Kidney capillary endothelial cell (primary cell): Measurements from ENCODE around the gene DENND1A.

Experiments
- DNase-seq: peaks from one replicate; pipeline ENCODE4 v3.0.0-alpha.2; 2018; ENCODE audit warnings: low spot score

DENND1A gene

DNA sequence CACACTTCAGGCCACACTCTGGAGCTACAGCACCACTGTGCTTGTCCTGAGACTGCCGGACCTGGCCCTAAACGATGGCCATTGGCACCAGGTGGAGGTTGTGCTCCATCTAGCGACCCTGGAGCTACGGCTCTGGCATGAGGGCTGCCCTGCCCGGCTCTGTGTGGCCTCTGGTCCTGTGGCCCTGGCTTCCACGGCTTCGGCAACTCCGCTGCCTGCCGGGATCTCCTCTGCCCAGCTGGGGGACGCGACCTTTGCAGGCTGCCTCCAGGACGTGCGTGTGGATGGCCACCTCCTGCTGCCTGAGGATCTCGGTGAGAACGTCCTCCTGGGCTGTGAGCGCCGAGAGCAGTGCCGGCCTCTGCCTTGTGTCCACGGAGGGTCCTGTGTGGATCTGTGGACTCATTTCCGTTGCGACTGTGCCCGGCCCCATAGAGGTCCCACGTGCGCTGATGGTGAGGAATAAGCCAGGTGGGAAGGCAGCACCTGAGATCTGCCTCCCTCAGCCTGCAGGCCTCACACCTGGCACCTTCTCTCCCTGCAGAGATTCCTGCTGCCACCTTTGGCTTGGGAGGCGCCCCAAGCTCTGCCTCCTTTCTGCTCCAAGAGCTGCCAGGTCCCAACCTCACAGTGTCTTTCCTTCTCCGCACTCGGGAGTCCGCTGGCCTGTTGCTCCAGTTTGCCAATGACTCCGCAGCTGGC lies 559.2 kb downstream of the DENND1A start:
- no peak for DNase-seq

DNA sequence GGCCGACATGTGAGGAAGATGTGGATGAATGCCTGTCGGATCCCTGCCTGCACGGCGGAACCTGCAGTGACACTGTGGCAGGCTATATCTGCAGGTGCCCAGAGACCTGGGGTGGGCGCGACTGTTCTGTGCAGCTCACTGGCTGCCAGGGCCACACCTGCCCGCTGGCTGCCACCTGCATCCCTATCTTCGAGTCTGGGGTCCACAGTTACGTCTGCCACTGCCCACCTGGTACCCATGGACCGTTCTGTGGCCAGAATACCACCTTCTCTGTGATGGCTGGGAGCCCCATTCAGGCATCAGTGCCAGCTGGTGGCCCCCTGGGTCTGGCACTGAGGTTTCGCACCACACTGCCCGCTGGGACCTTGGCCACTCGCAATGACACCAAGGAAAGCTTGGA lies 559.8 kb downstream of the DENND1A start:
- DNase-seq: no peak

DNA sequence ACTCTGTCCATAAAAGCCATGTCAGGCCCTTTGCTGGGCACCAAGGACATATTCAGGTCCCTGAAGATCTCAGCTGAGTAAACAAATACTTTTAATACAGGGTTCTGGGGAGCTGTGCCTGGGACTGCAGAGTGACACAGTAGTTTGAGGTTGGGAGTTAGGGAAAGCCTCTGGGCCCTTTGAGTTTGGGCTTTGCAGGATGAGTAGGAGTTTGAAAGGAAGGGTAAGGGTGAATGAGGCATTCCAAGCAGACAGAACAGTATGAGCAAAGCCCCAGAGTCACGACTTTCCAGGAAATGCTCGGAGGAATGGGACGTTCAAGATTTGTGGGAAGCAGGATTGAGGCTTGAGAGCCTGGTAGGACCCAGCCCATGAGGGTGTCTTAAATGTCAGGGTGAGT lies 560.6 kb downstream of the DENND1A start:
- DNase-seq: no peak

DNA sequence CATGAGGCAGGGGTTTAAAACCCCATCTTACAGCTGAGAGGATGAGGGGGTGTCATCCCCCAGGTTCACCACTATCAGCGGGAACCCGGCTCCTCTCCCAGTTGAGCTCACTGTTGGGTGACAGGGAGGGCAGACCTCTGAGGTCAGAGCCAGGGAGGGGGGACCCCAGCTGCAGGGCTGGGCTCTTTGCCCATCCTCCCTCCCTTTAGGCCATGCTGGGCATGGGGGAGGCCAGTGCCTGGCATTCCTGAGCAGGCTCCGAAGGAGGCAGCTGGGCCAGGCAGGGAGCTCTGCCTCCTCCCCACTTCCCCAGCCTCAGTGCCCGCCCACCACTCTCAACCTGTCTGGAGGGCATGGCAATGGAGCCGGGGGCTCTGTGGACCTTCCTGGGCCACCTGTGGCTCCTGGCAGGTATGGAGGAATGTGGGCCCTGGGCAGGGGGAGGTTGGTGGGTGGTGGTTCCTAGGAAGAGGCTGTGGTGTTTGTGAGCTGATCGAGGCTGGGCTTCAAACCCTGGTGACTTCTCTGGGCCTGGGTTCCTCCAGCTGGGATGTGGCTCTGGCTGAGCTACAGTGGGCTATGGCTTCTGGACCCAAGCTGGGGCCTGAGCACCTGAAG lies 561.3 kb downstream of the DENND1A start:
- DNase-seq: no peak

DNA sequence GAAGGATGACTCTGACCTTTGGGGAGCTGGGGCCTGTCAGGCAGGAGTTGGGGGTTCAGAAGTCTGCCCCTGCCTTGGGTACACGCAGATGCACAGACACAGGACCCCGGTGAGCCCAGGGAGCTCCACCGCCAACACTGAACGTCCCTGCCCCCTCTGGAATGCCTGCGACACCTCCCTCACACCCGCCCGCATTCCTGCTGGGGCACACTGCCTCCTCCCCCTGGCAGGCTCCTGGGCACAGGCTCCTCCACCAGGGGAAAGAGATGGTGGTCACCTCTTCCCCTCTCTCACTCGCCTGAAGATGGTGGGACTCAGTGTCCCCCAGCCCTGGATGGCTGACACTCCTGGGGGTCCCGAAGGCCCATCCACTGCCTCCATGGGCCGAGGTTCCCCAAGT lies 561.9 kb downstream of the DENND1A start:
- no peak for DNase-seq

DNA sequence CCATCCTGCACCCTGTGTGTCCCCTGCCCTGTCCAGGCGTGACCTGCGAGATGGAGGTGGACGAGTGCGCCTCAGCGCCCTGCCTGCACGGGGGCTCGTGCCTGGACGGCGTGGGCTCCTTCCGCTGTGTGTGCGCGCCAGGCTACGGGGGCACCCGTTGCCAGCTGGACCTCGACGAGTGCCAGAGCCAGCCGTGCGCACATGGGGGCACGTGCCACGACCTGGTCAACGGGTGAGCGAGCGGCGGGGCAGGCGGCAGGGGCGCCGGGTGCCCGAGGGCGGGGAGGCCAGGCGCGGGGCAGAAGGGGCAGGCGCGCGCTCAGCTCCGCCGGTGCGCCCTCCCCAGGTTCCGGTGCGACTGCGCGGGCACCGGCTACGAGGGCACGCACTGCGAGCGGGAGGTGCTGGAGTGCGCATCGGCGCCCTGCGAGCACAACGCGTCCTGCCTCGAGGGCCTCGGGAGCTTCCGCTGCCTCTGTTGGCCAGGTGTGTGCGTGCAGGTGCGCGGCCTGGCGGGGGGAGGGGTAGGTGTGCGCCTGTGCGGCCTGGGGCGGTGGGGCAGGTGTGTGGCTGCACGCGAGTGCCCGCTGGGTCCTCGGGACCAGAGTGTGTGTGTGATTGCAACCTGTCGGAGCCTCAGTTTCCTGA lies 563.9 kb downstream of the DENND1A start:
- DNase-seq: no peak

DNA sequence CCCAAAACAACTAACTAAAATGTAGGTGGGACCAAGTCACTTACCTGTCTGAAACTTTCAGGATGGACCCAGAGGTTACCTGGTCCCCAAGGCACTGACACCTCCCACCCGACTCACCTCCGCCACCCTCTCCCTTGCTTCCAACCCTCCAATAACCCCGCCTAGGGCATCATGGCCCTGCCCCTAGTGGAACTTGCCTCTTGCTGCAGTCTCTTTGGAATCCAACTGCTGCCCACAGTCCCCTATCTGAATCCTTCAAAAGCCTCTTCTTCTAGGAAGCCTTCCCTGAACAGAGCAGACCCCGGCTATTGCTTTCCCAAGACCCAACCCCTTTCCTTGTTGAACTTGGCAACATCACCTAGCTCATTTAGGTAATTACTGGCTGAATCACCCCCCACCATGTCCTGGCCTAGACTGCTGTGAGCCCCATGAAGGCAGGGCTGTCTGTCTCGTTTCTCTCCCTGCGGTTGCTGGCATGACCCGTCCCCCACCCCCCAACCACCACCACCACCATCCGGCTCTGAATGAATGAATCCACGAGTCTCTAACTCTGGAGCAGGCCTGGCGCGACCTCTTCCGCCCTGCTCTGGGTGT lies 564.5 kb downstream of the DENND1A start:
- DNase-seq: no peak

DNA sequence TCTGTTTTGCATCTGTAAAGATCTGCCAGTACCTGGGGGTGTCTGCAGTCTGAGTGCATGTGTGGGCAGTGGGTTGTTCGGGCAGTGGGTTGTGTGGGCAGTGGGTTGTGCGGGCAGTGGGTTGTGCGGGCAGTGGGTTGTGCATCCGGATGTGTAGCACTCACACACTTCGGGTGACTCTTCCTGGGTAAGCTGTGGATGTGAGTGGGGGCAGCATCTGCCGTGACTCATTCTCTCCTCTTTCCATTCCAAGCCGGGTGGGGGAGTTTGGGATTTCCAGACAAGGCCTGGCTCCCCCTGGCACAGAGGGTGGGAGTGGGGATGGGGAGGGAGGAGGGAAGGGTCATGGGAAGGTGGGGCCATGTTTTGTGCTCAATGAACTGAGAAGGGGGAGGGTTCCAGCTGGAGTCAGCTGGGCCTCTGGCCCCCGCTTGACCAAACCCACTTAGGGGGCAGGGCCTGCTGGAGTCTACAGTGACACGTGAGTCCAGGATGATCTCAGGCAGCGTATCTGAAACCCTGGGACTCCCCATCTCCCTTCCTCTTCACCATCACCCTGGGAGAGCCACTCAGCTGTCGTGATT lies 565.6 kb downstream of the DENND1A start:
- DNase-seq: no peak

DNA sequence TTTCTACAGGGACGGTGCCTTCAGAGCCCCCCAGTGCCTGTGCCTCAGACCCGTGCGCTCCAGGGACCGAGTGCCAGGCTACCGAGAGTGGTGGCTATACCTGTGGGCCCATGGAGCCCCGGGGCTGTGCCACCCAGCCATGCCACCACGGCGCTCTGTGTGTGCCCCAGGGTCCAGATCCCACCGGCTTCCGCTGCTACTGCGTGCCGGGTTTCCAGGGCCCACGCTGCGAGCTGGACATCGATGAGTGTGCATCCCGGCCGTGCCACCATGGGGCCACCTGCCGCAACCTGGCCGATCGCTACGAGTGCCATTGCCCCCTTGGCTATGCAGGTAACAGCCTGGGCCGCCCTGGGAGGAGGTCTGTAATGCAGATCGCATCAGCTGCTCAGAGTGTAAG lies 567.1 kb downstream of the DENND1A start:
- no peak for DNase-seq

DNA sequence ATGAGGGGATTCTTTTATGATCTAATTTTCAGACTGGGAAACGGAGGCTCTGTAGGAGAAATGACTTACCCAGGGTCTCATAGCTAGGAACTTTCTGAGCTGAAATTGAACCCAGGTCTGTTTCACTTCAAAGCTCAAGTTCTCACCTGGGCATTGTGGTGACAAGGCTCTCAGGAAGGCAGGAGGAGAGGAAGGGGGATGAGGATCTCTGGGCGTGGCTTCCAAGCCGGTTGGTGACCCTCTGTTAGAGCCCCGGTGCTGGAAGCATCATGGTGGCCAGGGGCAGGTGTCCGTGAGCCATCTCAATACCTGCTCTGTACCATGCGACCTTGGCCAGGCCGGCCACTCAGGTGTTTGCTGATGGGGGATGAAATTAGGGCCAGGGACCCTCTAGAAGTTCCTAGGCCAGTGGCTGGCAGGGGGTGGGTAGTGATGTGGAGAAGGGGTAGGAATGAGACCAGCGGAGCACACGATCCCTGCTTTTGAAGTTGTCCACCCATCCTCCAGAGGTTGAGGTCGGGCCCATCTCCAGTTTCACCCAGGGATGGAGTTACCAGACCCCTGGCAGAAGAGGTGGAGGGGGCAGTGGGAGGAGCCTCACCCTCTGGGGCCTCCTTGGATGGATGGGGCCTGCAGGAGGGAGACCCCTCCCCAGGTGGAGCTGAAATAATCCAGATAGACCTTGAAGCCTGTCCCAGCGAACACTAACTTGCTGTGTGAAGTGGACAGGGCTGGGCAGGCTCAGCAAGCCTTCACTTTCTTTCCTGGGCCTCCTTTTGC lies 568.0 kb downstream of the DENND1A start:
- no peak for DNase-seq

DNA sequence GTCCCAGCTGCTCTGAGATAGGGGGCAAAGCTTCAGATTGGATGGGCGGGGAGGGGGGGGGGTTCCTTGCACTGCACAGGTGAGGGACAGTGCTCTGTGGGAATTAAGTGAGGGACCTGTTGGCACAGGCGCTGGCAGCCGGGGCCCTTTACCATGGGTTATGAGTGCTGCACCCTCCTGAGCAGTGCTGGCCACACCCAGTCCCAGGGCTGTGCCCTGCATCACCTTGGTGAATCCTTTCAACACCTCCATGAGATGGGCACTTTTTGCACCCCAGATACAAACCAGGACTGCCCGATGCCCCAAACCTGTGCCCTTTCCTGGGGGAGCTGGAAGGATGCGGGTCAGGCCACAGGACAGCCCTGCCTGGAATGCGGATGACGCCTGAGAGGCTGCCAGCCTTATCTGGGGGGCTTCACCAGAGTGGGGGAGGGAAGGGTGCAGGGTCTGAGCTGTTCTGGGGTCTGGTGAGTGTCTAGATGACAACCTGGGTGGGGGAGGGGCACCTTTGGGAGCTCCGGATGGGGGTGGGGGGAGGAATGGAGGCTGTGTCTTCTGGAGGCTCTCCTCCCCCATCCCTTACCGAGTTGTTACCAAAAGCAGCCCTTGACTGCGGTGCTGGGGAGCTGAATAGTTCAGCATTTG lies 568.7 kb downstream of the DENND1A start:
- DNase-seq: no peak

DNA sequence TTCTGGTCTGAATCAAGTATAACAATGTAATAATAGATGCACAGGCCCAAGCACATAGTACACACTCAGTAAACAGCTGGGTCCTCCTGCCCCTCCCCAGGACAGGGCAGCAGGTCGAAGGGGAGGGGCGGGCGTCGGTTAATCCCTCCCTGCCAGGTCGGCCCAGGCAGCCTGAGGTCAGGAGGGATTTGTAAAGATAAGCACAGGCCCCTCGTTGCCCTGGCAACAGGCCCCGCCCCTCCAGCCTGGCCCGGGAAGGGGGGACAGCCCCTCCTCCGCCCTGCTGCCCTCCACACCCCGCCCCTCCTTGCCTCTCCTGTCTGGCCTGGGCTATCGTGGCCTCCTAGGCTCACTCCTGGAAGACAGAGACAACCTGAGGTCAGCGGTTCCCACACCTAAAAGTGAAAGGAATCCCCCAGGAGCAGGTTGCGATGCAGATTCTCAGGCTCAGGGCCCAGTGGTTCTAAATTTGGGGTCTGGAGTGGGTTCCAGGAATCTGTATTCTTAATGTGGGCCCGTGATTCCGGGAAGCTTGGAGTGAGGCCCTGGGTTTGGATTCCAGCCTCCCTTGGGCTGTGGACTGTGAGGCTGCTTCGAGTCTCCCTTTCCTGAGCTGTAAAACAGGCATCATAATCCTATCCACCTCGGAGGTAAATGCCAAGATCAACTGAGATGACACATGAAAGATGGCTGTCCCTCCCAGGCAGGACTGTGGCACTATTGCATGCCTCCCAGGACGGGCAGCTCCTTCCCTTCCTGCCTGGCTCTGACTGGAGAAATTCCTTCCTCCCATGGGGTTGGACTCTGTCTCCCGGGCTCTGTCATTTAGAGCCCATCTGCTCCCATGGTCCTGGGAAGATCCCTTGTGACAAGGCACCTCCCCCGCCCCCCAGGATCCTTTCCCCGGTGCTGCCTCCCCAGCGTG lies 569.5 kb downstream of the DENND1A start:
- DNase-seq: no peak

DNA sequence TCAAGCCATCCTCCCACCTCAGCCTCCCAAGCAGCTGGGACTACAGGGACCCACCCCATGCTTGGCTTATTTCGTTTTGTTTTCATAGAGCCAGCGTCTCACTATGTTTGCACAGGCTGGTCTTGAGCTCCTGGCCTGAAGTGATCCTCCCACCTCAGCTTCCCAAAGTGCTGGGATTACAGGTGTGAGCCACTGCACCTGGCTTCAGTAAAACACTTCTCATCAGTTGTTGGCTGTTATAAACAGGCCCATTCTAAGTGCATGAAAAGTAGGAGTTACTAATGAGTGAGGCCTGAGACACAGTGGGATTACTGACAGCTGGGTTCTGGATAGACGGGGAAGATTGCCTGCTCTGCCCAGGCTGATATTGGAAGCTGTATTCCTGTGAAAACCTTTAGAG lies 570.4 kb downstream of the DENND1A start:
- DNase-seq: no peak

DNA sequence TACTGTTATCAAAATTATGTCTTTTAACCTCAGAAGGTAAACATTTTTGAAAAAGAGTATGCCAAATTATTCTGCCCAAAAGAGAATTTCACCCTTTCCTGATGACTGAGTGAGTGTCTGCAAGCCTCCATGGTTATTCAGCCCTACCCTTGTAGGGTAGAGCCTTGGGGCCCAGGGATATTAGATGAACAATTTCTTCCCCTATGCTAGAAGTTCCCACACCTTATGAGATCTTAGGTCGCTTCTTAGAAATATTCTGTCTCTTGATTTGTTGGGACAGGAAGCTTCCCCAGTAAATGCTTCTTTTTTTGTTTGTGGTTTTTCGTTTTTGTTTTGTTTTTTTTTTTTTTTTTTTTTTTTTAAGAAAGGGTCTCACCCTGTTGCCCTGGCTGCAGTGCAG lies 570.8 kb downstream of the DENND1A start:
- DNase-seq: no peak

DNA sequence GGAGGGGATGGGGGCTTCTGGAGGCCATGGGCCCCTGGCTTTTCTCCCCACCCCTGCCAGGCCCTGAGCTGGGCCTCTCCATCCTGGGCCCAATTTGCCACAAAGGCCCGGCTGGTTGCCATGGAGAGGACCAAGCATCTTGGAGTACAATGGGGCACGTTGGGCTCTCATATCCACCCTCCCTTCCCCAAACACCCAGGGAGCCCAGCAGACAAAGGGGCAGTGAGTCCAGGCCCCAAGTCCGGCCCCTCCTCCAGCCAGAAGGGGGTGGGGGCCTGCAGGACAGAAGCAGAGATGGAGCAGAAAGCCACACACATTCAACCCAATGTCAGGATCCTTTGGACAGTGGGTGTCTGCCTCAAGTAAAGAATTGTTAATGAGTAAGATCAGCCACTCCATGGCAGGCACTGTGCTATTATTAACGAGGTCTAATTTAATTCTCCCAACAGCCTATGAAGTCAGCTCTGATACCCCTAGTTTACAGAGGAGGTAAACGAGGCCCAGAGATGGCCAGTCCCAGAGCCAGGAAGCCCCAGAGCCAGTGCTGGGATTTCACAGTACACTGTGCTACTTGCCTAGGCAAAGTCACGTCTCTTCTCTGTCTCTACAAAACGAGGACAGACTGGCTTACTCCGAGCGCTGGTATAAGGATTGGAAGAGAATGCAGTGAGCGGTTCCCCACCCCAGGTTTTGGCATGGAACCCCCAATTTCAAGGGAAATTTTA lies 571.6 kb downstream of the DENND1A start:
- DNase-seq: no peak

DNA sequence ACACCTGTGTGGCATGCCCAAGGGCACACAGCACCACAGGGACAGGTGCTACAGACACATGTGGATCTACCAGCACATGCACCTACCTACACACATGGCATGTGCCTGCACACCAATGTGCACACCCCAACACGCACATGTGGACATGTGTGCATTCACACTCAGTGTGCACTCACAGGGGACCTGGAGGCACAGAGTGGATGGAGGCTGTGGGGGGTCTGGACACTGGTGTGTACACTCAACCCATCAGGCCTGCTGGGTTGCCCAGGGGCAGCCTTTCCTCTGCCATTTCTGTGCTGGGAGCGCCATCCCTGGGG lies 572.2 kb downstream of the DENND1A start:
- no peak for DNase-seq

DNA sequence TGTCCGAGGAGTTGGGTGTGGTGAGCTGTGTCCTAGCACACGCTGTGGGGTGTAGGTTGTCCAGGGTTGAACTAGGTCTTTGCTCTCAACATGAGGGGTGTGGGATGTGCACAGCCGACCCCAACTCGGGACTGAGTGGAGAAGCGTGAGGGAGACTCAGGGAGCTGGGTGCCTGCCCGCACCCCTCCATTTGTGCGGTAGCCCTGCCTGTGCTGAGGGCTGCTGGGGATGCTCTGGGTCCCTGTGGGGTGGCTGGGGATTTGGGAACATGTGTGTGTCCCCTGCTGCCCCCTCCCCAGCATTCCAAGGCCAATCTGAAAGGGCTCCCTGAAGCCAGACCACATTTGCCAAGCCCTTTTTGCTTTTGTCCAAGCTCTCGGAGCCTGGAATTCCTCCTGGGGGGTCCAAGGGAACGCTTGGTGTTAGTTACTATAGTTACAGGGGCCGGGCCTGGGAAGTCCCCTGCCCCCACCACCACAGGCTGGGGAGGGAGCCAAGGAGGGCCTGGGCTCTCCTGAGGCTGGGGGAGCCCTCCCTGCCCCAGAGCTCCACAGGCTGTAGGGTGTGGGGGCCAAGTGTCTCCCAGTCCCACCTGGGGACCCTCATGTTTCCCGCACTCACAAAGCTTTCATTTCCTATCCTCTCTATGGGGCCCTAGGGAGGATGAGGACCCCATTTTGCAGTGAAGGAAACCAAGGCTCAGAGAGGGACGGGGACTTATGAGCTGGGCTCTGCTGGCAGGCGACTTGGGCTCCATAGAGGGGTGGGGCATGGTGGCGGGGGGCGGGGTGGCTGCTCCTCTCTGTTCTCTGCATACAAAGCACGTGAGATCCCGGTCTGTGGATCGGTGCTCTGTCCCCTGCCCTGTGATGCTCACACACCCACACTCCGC lies 572.8 kb downstream of the DENND1A start:
- DNase-seq: no peak

DNA sequence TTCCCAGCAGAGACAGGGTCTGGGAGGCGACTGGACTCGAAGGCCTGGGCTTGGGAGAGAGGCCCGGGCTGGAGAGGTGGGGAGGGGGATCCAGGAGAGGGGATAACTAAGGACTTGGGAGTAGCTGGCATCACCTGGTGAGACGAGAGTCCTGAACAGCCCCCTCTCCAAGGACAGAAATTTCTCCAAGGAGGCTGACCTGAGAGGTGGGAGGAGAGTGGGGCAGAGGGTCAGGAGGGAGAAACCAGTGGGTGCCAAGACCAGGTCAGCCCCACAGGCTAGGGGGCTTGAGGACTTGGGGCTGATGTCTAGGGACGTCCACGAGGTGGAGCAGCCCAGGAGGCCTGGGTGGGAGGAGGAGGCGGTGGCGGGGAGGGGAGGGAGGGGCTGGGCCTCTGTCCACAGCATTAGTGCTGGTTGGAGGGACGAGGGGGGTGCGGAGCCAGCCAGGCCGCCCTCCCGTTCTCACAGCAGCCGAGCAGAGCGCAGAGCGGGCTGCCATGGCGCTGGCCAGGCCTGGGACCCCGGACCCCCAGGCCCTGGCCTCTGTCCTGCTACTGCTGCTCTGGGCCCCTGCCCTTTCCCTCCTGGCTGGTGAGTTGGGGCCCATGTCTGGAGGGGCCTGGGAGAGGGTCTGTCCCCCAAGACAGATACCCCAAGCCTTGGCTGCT lies 574.0 kb downstream of the DENND1A start, which contains the start of gene CRB2:
Gene CRB2, plus strand, starts transcription at position 437 of the 671 bp plus-strand sequence. Its CDS starts 64 bp downstream, at position 501.
- DNase-seq: no peak
